GM18517 (cell line): Measurements from ENCODE around the gene GPR146.
A peak's percentile ranks its signal among the peaks of the same experiment; 100 is the strongest.

Experiments used
- ATAC-seq: cut with Tn5 transposase; IDR thresholded peaks from one replicate; pipeline ENCODE4 v1.9.1; 2021; ENCODE audit warnings: mild to moderate bottlenecking, moderate library complexity; ENCODE audit not compliant: unreplicated experiment

The GPR146 gene

GRCh38 chr7:1056785-1057410, 12.6 kb downstream of the GPR146 start:
- no peak for ATAC-seq

- ATAC-seq, result no peak
Measured at GRCh38 chr7:1057416-1058291, 13.3 kb downstream of the GPR146 start.

- no peak for ATAC-seq
Measured at GRCh38 chr7:1058311-1058710, 14.0 kb downstream of the GPR146 start.

GRCh38 chr7:1058821-1059199, 14.5 kb downstream of the GPR146 start:
- no peak for ATAC-seq

GRCh38 chr7:1059200-1060091, 15.1 kb downstream of the GPR146 start:
- ATAC-seq, result no peak

GRCh38 chr7:1060315-1061072, 16.1 kb downstream of the GPR146 start:
- ATAC-seq, result no peak

GRCh38 chr7:1061180-1061579, 16.8 kb downstream of the GPR146 start:
- ATAC-seq, result no peak

GRCh38 chr7:1062296-1063294, 18.2 kb downstream of the GPR146 start:
- ATAC-seq, result peak; percentile 67

GRCh38 chr7:1063361-1063760, 19.0 kb downstream of the GPR146 start:
- no peak for ATAC-seq

GRCh38 chr7:1064581-1064980, 20.2 kb downstream of the GPR146 start:
- ATAC-seq, result no peak

GRCh38 chr7:1065263-1065584, 20.9 kb downstream of the GPR146 start:
- ATAC-seq, result no peak

GRCh38 chr7:1065585-1066241, 21.4 kb downstream of the GPR146 start:
- ATAC-seq, result no peak

GRCh38 chr7:1066242-1066588, 21.9 kb downstream of the GPR146 start:
- no peak for ATAC-seq

- no peak for ATAC-seq
Measured at GRCh38 chr7:1068013-1068412, 23.7 kb downstream of the GPR146 start.

GRCh38 chr7:1068619-1069018, 24.3 kb downstream of the GPR146 start:
- no peak for ATAC-seq

GRCh38 chr7:1070544-1071011, 26.2 kb downstream of the GPR146 start:
- no peak for ATAC-seq

GRCh38 chr7:1071731-1072254, 27.4 kb downstream of the GPR146 start:
- ATAC-seq, result no peak

- no peak for ATAC-seq
Measured at GRCh38 chr7:1073142-1073977, 29.0 kb downstream of the GPR146 start.
